UCSD-AML1 (cell line): ENCODE measurements around the gene PLET1.

Experiments used
- DNase-seq: peaks from one replicate; lab custom pipeline; 2025; ENCODE audit not compliant: unreplicated experiment; lab: John Stamatoyannopoulos, UW

The PLET1 gene

DNA sequence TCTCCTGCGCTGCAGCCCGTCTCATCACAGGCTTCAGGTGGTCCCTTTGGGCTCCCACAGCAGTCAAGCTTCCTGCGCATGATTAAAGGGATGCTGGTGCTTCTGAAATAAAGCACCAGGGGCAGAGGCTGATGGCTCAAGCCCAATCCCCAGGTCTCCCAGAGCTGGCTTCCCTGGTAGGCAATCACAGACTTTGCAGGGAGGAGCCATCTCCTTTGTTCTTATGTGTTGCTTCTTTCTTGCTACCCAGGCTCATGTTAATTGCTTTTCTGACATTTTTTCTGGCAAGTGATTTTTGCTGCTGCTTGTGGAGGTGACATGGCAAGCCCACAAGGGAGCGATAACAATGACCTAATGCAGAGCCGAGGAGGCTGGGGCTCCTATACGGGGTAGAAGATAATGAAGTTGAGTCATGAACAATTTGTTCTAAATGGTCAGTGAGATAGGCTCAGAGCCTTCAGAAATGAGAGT is 25.2 kb upstream of the PLET1 start:
- no peak for DNase-seq

DNA sequence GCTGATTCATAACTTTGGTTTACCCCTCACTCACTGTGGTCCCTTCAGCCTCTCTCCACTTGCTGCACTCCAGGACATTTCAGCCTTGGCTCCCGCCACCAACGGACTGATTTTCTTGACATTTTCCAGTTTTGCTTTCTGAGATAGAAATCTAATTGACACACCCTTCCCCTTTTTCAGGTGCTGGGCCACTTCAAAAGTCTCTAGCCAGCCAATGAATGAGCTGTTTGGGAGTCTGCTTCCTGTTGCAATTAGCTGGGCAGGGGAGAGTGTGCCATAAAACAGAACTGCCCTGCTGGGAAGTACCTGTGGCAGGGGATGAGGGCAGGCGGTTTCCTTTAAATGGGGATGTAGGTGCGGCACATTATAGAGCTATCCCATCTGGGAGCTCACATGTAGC is 21.1 kb upstream of the PLET1 start:
- no peak for DNase-seq

DNA sequence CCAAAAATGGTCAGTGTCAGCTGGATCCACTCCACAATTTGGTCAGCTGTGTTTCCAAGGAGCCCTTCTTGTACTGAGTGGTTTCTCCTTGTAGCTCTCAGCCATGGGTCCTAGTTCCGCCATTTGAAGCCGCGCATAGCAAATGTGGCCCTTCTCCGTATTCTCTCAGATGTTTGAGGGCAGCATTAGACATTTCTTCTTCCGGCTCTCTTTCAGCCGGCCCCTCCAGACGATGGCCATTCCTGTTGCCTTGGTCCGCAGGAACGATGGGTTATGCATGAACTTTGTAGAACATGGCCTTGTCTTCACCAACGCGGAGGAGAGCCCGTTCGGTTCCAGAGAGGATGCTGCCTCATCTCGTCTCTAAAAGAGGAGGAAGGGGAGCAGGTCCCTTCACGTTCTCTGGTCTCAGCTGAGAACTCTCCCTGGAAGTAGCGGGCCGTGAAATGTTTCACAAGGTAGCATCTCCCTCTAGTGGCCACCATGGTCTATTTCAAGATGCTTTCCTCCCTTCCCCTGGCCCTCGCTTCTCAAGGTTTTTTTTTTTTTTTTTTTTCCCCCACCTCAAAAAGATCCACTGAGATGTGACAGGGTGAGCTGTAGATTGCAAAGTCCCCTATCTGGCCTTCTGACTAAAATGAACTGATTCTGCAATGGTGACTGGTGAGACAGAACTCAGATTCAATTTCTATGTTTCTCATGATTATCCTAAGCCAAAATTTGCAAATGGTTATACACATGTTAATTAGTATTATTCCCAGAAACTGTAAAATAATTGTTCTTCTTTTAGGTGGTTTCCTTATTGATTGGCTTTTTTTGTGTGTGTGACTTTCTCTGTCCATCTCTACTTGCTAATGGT is 19.8 kb upstream of the PLET1 start:
- peak; percentile 63 for DNase-seq

DNA sequence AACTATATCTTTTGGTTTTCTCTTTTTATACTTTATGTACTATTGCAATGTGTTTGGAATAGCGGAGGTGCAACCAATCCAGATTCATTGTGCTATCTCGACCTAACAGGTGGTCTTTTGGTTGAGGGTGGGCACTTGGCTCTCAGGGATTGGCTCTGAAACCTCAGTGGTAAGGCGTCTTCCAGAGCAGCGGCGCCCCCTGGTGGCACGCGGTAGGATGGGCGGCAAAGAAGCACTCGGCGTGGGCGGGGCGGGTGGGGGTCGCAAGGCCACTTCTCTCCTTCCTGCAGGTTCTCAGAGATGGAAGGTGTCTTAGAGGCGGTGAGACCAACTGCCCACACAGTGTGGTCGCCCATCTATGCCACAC is 19.2 kb upstream of the PLET1 start:
- peak; percentile 71 for DNase-seq

DNA sequence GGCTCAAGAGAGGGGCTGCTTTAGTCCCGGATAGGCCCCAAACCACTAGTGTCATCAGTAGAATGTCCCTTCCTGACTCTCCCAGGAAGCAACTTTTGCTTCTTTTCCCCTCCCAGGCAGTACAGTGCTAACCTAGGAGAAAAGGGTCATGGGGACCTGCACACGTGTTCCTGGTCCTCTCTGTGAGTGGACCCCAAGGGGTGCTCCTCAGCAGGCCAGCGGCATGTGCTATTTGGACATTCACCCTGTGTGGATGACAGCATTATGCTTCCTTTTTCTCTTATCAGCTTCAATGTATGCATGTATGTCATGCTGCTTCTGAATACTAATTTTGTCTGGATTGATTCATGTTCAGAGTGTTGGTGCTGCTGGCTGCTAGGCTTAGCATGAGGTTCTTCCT is 18.1 kb upstream of the PLET1 start:
- DNase-seq = no peak

DNA sequence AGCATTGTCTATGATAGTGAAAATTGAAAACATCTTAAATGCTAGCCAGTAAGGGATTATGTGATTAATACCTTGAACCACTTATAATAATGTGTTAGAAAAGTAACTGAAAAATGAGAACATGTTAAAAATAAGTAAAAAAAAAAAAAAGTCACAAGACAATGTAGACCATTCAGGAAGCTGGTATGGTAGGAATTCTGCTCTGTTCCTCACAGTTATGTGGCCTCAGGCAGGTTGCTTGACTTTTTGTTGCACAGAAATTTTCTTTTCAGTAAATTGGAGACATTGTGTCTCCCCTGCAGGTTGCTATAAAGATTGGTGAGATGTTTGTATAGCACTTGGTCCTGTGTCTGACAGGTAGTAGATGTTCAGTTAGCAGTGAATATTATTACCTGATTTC is 17.3 kb upstream of the PLET1 start:
- DNase-seq = no peak

DNA sequence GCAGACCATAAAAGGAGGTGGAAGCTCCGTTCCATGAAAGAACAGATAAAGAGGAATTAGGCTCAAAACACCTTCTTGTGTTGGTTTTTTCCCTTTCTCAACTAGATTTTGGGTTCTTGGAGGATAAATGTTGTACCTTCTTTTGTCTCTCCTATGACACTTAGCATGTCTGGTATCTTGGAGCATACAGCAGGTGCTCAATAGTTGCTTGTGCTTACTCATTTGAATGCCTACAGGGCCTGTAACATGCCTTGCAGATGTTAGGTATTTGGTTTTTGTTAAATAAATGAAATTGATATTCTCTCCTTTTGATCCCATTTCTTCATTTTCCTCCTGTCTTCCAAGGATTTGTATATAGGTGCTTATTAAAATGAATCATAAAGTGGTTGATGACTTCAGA is 16.4 kb upstream of the PLET1 start:
- DNase-seq = no peak

DNA sequence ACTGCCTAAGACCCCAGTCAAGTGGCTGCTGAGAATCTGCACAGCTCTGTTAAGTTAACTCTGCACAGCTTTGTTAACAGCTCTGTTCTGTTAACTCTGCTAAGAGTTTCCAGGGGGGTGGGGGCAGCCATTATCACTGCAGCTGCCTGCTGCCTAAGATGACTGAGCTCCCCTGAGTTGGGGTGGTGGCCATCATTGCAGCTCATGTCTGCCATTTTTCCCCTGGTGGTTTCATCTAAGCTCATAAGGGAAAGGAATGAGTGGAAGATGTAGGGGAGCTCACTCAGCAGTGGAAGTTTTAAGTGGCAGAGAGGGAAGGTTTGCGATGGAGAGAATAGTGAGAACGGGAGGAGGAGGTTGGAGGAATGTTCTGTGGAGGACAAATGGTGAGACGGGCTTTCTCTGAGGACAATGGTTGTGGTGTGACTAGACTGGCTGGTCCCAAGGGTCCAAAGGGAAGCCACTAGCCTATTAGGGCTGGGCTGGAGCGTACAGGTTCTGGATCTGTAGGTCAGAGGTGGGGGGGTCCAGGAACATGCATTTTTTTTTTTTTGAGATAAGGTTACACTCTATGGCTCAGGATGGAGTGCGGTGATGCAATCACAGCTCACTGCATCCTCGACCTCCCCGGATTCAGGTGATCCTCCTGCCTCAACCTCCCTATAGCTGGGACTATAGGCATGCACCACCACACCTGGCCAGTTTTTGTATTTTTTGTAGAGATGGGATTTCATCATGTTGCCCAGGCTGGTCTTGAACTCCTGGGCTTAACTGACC is 13.5 kb upstream of the PLET1 start:
- no peak for DNase-seq

DNA sequence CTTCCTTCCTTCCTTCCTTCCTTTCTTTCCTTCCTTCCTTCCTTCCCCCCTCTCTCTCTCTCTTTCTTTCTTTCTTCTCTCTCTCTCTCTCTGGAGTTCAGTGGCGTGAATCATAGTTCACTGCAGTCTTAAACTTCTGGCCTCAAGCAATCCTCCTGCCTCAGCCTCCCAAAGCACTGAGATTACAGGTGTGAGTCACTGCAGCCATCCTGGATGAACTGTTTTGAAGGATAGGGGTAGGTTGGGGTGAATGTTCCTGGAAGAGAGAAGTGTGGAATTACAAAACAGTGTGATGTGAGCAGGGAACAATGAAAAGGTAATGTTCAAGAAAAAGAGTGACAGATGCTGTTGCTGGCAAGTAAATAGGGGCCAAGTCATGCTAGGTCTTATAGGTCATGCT is 12.4 kb upstream of the PLET1 start:
- DNase-seq = no peak

DNA sequence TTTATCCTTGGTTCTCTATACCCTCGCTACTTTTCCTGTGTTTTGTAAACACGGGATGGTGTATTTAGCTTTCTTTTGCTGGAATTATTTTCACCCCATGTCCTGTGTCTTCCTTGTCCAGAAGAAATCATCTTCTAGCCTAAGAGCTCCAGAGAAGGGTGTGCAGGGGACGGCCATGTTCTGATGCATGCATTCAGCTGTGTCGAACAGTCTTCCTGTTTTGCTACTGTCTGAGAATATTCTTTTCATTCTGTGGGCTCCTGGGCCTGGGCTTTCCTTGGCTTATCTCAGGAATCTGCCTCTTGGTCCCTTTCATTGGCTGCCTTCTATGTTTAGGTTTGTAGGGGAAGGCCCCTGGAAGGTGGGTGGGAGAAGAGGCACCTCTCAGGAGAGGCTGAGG is 10.6 kb upstream of the PLET1 start:
- no peak for DNase-seq

DNA sequence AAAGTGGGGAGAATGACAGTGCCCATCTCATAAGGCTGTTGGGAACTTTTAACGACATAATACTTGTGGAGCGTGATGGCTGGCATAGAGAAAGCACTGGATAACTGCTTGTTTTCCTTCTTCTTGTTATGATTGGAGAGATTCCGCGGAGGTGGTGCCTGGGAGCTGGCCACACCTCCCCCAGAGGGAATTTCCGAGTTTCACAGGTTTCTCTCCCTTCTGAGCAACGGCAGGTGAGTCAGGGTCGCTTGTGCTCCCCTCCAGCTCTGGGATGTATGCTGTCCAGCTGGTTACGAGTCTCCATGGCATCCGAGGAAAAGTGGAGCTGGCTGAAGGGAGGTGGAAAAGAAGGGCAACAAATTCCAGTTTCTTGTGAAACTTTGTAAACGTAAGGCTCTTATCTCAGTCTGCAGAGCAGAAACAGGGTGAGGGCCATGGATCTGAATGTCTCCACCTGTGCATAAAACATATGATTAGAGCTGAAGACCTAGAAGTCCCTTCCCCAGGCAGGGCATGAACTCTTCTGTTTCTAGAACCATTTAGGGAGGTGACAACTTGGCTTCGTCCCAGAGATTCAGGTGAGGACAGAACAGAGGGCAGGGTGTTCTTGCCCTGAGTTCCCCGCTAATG is 10.0 kb upstream of the PLET1 start:
- no peak for DNase-seq

DNA sequence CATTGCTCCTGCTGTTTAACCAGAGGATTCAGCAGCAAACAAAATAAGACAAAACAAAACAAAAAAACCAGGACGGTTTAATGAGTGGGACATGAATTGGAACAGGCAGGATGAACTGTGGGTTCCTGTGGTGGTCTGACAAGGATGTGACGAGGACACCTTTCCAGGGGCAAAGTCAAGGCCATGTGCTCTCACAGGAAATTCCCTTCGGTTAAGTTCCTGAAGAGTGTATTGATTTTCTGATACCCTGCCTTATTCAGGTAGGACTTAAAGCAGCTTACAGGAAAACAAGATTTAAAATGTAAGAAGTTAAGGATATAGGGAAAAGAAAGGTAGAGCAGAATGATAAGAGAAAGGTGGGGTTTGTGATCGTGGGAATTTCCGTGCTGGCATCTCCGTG is 8.5 kb upstream of the PLET1 start:
- no peak for DNase-seq

DNA sequence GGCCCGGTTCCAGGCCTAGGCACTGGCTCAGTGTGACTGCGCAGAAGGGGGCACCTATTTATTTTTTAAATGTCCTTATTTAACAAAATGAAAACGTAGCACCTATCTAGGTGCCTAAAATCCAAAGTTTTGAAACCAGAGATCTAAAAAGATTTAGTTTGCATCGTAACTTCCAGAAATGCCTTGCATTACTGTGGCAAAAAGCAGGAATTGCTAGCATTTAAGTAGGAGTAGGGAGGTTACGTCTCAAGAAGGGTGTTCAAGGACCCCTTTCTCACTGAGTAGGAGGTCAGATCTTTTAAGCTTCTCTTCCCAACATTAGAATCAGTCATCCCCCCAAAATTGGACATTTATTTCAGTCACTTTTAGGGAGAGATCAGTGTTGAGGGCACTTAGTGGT is 7.7 kb upstream of the PLET1 start:
- DNase-seq = no peak

DNA sequence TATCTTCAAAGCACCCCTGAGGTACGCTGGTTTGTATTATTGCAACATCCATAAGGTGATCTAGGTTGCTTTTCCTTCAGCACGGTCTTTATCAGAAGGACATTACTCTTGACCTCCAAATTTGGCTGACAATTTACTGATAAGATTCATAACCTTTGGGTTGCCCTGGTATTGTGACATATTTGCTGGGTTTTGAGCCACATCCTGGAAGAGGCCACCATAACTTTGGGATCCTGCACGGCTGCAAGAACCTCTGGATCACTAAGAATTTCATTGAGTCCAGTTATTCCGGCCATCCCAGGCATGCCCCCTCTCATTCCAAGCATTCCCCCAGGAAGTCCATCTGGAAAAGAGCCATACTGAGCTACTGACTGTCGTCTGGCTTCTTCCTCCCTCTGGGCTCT is 6.5 kb upstream of the PLET1 start:
- DNase-seq = no peak

DNA sequence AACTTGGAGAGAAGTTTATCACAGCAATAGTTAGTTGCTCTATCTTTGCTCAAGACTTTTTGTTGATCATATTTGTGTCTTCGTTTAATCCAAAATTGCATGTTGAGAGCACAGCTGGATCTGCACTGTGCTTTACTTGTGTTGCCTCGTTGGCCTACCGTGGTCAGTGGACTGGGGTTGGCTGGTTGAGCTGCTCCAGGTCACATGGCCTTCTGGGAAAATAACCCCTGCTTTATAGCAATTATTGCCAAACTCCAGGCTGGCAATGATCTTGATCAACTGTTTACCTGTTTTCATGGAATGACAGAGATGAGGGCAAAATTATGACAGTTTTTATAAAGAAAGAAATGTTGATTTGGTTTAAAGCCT is 5.7 kb upstream of the PLET1 start:
- no peak for DNase-seq

DNA sequence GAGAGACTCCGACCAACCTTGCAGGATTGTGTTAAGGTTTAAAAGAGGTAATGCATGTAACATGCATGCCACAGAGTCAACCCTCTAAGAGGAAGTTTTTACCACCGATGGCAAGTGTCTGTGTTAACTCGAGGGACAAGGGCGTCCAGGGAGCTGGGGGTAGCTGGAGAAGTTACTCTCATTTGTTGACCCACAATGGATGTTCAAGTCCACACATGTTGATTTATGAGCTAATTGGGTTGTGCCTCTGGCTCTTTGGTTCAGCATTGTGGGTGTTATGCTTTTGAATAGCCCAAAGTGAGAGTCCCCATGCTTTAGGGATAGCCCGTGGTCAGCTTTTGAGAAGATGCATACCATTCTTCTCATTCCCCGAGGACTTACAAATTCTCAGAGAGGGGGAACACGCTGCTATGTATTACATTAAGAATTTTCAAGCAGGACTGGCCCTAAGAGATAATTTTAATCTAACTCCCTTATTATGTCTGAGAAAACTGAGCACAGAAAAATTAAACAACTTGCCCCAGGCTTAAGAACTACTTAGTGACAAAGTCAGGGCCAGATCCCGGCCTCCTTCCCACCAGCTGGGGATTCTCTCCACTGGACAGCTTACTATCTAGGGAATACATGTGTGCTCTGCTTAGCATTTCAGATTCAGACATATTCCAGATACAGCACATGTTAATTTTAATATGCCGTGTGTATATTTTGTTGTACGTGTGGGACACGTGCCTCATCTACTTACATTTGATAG is 5.2 kb upstream of the PLET1 start:
- no peak for DNase-seq

DNA sequence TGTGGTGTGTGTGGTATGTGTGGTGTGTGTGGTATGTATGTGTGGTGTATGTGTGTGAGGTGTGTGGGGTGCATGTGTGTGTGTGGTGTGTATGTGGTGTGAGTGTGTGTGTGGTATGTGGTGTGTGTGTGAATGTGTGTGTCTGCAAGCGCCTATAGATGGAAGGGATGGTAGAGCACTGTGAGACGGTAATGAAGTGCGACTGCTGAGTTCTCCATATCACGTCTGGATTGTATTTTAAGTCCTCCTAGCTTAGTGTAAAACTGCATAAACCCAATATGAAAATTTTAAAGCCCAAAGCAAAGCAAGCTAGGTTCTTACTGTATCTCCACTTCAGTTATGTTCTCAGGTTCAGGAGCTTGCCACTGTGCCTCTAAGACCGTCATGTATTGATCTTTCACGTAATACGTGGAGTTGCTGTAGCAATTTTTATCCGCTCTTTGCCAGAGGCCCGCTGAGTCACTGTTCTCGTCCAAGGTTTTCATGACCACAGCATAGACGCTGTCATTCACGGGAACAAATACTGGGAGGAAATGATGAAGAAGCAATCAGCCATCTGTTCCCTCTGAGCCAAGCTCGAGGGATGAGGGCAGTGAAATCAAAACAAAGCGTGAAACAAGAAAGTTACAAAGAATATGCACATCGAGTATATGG is 5.5 kb downstream of the PLET1 start:
- DNase-seq = peak; percentile 33

DNA sequence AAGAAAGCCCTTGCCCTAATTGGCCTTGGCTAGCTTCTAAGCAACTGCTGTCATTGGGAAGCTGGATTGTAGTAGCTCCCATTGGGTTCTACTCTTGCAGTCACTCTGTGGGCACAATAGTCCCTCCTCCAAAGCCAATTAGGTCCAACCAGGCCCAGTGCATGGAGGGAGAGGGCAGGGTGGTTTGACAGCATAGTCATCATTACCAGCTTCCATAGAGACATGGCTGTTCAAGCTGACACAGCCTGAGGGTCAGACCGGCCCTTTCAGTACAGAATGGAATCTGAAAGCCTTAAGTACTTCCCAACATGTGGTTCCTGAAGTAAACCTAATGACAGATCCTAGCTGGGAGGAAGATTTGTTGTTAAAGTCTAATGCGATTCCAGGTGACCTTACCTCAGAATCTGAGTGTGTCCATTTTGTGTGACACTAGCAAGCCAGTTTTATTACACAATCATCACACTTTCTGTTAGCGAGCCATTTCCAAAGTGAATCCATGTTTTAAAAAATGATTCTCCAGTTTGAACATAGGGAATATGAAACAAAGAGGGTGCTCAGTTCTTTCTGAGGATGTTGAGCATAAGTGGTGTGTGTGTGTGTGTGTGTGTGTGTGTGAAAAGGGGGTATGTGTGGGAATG is 6.9 kb downstream of the PLET1 start:
- DNase-seq = no peak

DNA sequence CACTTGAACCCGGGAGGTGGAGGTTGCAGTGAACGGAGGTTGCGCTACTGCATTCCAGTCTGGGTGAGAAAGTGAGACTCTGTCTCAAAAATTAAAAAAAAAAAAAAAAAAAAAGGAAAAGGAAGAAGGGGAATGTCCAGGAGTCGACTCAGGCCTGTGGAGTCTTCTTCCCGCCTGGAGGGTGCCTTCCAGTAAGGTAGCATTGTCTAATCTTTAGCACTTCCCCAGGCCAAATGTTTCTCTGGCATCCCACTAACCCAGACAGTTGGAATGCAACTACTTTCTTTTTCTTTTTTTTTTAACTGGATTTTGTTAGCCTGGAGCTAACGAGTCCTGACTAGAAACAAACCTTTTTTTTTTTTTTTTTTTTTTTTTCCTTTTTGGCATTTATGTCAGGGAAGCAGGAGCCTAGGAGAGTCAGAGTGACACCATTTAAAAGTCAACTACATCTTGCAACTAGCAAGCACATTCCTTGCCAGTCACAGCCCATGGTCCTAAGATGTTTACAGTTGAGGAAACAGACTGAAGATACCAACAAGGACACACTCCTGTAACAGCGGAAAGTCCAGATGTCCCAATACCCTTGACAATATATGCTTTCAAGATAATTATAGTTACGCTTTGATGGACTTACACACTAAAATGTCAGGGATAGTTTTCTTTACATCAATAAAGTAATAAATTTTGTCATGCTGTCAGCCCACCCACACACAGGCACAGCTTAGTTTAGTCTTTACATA is 10.6 kb downstream of the PLET1 start:
- no peak for DNase-seq

DNA sequence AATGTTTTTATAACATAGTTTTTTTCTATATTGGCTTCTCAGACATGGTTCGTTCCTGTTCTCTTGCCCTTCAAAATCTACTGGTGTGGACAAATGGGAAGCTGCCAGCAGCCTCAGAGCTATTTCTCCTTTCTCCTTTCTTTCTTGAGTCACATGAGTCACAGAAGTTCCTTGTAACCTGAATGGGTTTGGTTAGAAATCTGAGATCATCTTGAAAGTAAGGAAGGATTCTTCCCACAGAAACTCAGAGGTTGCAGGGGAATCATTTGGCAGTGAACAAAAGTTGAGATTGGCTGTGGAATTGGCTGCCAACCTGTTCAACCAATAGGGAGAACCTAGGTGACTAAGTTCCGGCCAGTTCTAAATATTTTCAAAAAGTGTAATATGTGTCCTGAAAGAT is 12.5 kb downstream of the PLET1 start:
- DNase-seq = no peak
